SU-DHL-6 (cell line): Measurements from ENCODE around the gene TPO.

Source experiments
- EZH2phosphoT487 ChIP-seq: fragments of 200-600 bp; sonication (generic), shearing (Covaris generic); conservative IDR thresholded peaks from 2 replicates; pipeline ENCODE4 v1.6.1; 2018; ENCODE audit warnings: mild to moderate bottlenecking, antibody characterized with exemption, low read length, moderate library complexity, mixed read lengths
- TF ChIP-seq, protein P1 (sequence below): fragments of 200-600 bp; sonication (generic); IDR thresholded peaks from one replicate; pipeline ENCODE4 v1.5.1; 2017; ENCODE audit warnings: antibody characterized with exemption, mild to moderate bottlenecking, low read length, moderate library complexity; ENCODE audit not compliant: insufficient read depth, poor library complexity, severe bottlenecking

DNA sequence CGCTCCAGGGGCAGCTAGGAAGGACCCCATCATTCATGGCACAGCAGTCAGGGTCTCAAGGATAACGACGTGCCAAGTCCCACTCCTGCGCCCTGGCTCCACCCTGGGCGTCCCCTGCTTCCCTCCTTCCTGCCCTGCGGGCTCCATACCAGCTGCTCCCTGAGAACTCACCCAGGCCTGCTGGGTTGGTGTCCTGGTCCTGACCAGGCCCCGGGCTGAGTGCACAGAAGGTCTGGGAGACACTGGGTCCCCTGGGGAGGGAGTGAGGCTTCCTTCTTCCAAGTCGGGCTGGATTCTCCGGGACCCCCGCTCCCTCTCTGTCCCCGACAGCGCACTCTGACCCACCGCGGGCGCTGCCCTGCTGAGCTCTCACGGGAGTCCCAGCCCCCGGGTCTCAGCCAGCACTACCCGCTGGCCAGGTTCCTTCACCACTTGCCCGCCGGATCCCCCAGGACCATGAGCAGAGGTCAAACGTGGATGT lies 170.8 kb downstream of the TPO start:
- TF ChIP-seq, protein P1, sequence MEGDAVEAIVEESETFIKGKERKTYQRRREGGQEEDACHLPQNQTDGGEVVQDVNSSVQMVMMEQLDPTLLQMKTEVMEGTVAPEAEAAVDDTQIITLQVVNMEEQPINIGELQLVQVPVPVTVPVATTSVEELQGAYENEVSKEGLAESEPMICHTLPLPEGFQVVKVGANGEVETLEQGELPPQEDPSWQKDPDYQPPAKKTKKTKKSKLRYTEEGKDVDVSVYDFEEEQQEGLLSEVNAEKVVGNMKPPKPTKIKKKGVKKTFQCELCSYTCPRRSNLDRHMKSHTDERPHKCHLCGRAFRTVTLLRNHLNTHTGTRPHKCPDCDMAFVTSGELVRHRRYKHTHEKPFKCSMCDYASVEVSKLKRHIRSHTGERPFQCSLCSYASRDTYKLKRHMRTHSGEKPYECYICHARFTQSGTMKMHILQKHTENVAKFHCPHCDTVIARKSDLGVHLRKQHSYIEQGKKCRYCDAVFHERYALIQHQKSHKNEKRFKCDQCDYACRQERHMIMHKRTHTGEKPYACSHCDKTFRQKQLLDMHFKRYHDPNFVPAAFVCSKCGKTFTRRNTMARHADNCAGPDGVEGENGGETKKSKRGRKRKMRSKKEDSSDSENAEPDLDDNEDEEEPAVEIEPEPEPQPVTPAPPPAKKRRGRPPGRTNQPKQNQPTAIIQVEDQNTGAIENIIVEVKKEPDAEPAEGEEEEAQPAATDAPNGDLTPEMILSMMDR = no peak
- TF ChIP-seq EZH2phosphoT487 = no peak
